ENCODE results near the gene WDR72.
"Not testable (repeated sequence)": the region's sequence is repeated elsewhere in the genome, so short reads cannot be mapped to it uniquely, and the experiment has no call there.

The WDR72 gene
- total RNA-seq = 0 reads per million in 4 donors

GRCh38 chr15:53759411-53759931 lies at the start of gene WDR72:
TSS of gene WDR72 (minus strand) at chr15:53759663. CDS start at chr15:53733149, 26,514 bp downstream.
- no peak for DNase-seq

GRCh38 chr15:53808058-53808706 lies 48.7 kb upstream of the WDR72 start:
- DNase-seq = no peak

GRCh38 chr15:53807501-53807900 lies 48.0 kb upstream of the WDR72 start:
- no peak for DNase-seq

GRCh38 chr15:53802672-53803071 lies 43.2 kb upstream of the WDR72 start:
- DNase-seq = no peak

- DNase-seq = no peak
Measured at GRCh38 chr15:53791581-53791980, 32.1 kb upstream of the WDR72 start.

- DNase-seq = no peak
Measured at GRCh38 chr15:53789654-53790375, 30.4 kb upstream of the WDR72 start.

- DNase-seq = no peak
Measured at GRCh38 chr15:53786401-53786800, 26.9 kb upstream of the WDR72 start.

GRCh38 chr15:53785241-53785640 lies 25.8 kb upstream of the WDR72 start:
- not testable (repeated sequence) for DNase-seq

GRCh38 chr15:53762916-53763315 lies 3.5 kb upstream of the WDR72 start:
- no peak for DNase-seq

GRCh38 chr15:53758412-53758811 lies 1.1 kb downstream of the WDR72 start:
- DNase-seq = no peak

GRCh38 chr15:53757906-53758305 lies 1.6 kb downstream of the WDR72 start:
- no peak for DNase-seq

- no peak for DNase-seq
Measured at GRCh38 chr15:53753813-53754212, 5.7 kb downstream of the WDR72 start.

- no peak for DNase-seq
Measured at GRCh38 chr15:53752406-53752805, 7.1 kb downstream of the WDR72 start.

GRCh38 chr15:53747501-53748068 lies 11.9 kb downstream of the WDR72 start:
- DNase-seq = no peak

GRCh38 chr15:53746101-53746500 lies 13.4 kb downstream of the WDR72 start:
- no peak for DNase-seq

GRCh38 chr15:53739651-53740050 lies 19.8 kb downstream of the WDR72 start:
- DNase-seq = no peak

GRCh38 chr15:53739187-53739586 lies 20.3 kb downstream of the WDR72 start:
- no peak for DNase-seq

GRCh38 chr15:53721334-53722087 lies 38.0 kb downstream of the WDR72 start:
- no peak for DNase-seq

GRCh38 chr15:53716909-53717876 lies 42.3 kb downstream of the WDR72 start:
- no peak for DNase-seq

- DNase-seq = no peak
Measured at GRCh38 chr15:53713218-53713617, 46.2 kb downstream of the WDR72 start.

- no peak for DNase-seq
Measured at GRCh38 chr15:53710906-53711305, 48.6 kb downstream of the WDR72 start.

- no peak for DNase-seq
Measured at GRCh38 chr15:53709821-53710220, 49.6 kb downstream of the WDR72 start.

Data from T-helper 1 cell (primary cell).